Muscle of leg (tissue), 11 donors: ENCODE measurements around the gene SAA1. TPM values are rescaled to one million over a fixed set of nuclear protein-coding genes. Genes with fewer than 3 reads are reported as not detected.

Experiments used
- DNase-seq: peaks from one replicate; pipeline ENCODE4 v3.0.0; 2013
- H3K27ac ChIP-seq: one replicate; pipeline ENCODE4 v1.5.1; 2013; ENCODE audit warnings: mild to moderate bottlenecking, low read length, control low read depth
- H3K27me3 ChIP-seq: one replicate; pipeline ENCODE4 v1.6.1; 2013; ENCODE audit warnings: low read length; ENCODE audit not compliant: control insufficient read depth, insufficient read depth
- H3K36me3 ChIP-seq: one replicate; pipeline ENCODE4 v1.6.1; 2013; ENCODE audit warnings: low read length; ENCODE audit not compliant: control insufficient read depth, insufficient read depth
- H3K4me1 ChIP-seq: one replicate; pipeline ENCODE4 v1.6.1; 2013; ENCODE audit warnings: low read length; ENCODE audit not compliant: control insufficient read depth, insufficient read depth
- H3K4me3 ChIP-seq: one replicate; pipeline ENCODE4 v1.5.1; 2013; ENCODE audit warnings: low read length, control low read depth
- H3K9me3 ChIP-seq: replicated peaks from 2 replicates; pipeline ENCODE4 v1.6.1; 2013; ENCODE audit warnings: low read depth, low read length; ENCODE audit not compliant: control insufficient read depth
- WGBS: methylation state at CpG from one replicate; pipeline ENCODE4 v1.1.5; 2013; ENCODE audit warnings: missing lambda C conversion rate; ENCODE audit not compliant: insufficient coverage; 5-methylcytosine and 5-hydroxymethylcytosine counted together
- polyA plus RNA-seq, 8 donors: library from polyadenylated mRNA; unstranded; fragments of 120-200 nt; gene quantifications; one replicate each; pipeline versions ENCODE4 v1.2.1 to v1.2.3, GENCODE V29; 2013; ENCODE audit warnings: inconsistent platforms in 1 of 8, low replicate concordance in 1 of 8; ENCODE audit not compliant: insufficient read length in 8 of 8, insufficient read depth in 1 of 8
- total RNA-seq: library from RNA; stranded (reverse); fragments of 120-200 nt; gene quantifications from one replicate; pipeline ENCODE4 v1.2.4, GENCODE V29; 2013

SAA1 gene
- total and polyA plus RNA-seq, 9 donors = not detected

- peaks cover 18% of the 10 kb centered on the region for H3K36me3 ChIP-seq
- peak; percentile 49 for DNase-seq
- WGBS = 90% methylated on average over 2 of the region's 5 CpGs
- peak overlapping the region; percentile 13 for H3K27ac ChIP-seq
- no peaks in the 10 kb centered on the region for H3K9me3 ChIP-seq
- no peaks in the 10 kb centered on the region for H3K4me1 ChIP-seq
- no peak overlapping the region for H3K4me3 ChIP-seq
- H3K27me3 ChIP-seq = no peaks in the 10 kb centered on the region
Measured at GRCh38 chr11:18277565-18278271, 11.7 kb downstream of the SAA1 start.

DNA sequence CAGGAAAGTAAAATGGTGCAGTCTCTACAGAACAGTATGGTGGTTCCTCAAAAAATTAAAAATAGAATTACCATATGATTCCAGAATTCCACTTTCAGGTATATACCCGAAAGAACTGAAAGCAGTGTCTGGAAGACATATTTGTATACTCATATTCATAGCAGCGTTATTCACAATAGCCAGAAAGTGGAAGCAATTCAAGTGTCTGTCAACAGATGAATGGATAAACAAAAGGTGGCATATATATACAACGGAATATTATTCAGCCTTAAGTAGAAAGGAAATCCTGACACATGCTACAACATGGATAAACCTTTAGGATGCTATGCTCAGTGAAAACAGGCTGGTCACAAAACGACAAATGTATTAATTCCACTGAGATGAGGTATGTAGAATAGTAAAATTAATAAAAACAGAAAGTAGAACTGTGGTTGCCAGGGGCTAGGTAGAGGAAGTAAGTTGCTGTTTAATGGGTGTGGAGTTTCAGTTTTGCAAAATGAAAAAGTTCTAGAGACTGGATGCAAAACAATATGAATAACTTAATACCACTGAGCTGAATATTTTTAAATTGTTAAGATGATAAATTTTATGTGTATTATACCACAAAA, 14.5 kb downstream of the SAA1 start:
- H3K27me3 ChIP-seq = no peaks in the 10 kb centered on the region
- 83% methylated on average over 1 of the region's 4 CpGs for WGBS
- DNase-seq = no peak
- no peak overlapping the region for H3K4me3 ChIP-seq
- H3K27ac ChIP-seq = no peak overlapping the region
- peaks cover 27% of the 10 kb centered on the region for H3K36me3 ChIP-seq
- no peaks in the 10 kb centered on the region for H3K9me3 ChIP-seq
- no peaks in the 10 kb centered on the region for H3K4me1 ChIP-seq

- no peak for DNase-seq
- H3K4me3 ChIP-seq = no peak overlapping the region
- H3K9me3 ChIP-seq = no peaks in the 10 kb centered on the region
- H3K36me3 ChIP-seq = peaks cover 41% of the 10 kb centered on the region
- H3K4me1 ChIP-seq = no peaks in the 10 kb centered on the region
- no peak overlapping the region for H3K27ac ChIP-seq
- 100% methylated on average over 1 of the region's 2 CpGs for WGBS
- H3K27me3 ChIP-seq = no peaks in the 10 kb centered on the region
Measured at GRCh38 chr11:18282626-18283025, 16.6 kb downstream of the SAA1 start.

GRCh38 chr11:18285841-18286240, 19.8 kb downstream of the SAA1 start:
- DNase-seq = no peak
- 100% methylated on average over 1 of the region's 1 CpG for WGBS
- H3K27me3 ChIP-seq = no peaks in the 10 kb centered on the region
- no peaks in the 10 kb centered on the region for H3K9me3 ChIP-seq
- H3K27ac ChIP-seq = no peak overlapping the region
- H3K36me3 ChIP-seq = peaks cover 46% of the 10 kb centered on the region
- no peak overlapping the region for H3K4me3 ChIP-seq
- no peaks in the 10 kb centered on the region for H3K4me1 ChIP-seq

GRCh38 chr11:18288911-18289310, 22.8 kb downstream of the SAA1 start:
- no peaks in the 10 kb centered on the region for H3K9me3 ChIP-seq
- H3K4me1 ChIP-seq = no peaks in the 10 kb centered on the region
- WGBS = 100% methylated on average over 1 of the region's 4 CpGs
- H3K27me3 ChIP-seq = no peaks in the 10 kb centered on the region
- H3K27ac ChIP-seq = no peak overlapping the region
- peaks cover 54% of the 10 kb centered on the region for H3K36me3 ChIP-seq
- H3K4me3 ChIP-seq = no peak overlapping the region
- no peak for DNase-seq

- Histone ChIP-seq H3K9me3 (no peaks in the 10 kb centered on the region), H3K36me3 (peaks cover 44% of the 10 kb centered on the region), H3K4me3 (no peak overlapping the region), H3K4me1 (no peaks in the 10 kb centered on the region), H3K27ac (no peak overlapping the region), H3K27me3 (no peaks in the 10 kb centered on the region)
- DNase-seq = no peak
- WGBS = no CpG with 5 or more reads among the region's 5 CpGs
Measured at GRCh38 chr11:18294862-18295261, 28.8 kb downstream of the SAA1 start.

DNA sequence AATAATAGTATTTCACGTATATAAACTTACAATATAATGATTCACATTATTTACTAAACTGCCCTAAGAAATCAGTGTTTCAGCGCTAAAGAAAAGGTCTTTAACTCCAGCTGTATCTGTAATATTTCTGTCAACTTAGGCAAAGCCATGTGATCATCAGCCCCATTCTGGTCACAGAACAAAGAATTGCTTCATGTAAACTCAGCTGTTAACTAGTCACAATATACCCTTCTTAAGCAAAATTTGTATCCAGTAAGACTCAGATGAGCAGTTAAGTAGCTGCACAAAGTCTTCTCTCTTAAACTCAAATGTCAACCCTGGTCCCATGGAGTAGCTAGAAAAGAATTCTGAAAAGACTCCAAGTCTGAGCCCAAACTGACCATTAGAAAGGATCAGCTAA, 29.3 kb downstream of the SAA1 start:
- Histone ChIP-seq H3K4me3 (no peak overlapping the region), H3K4me1 (no peaks in the 10 kb centered on the region), H3K27me3 (no peaks in the 10 kb centered on the region), H3K36me3 (peaks cover 42% of the 10 kb centered on the region), H3K27ac (no peak overlapping the region), H3K9me3 (no peaks in the 10 kb centered on the region)
- DNase-seq = no peak
- 100% methylated on average over 1 of the region's 2 CpGs for WGBS

DNA sequence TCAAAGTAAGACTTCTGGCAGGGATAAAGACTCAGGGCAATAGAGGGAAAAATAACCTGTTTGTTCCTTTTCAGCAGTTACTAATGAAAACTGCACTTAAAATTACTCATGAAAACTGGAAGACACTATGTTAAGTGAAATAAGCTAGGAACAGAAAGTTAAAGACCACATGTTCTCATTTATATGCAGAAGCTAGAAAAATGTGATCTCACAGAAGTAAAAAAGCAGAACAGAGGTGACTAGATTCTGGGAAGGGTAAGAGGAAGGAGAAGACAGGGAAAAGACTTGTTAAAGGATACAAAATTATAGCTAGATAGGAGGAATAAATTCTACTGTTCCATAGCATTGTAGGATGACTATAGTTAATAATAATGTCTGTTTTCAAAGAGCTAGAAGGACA, 33.7 kb downstream of the SAA1 start:
- Histone ChIP-seq H3K4me1 (no peaks in the 10 kb centered on the region), H3K36me3 (peaks cover 21% of the 10 kb centered on the region), H3K27me3 (no peaks in the 10 kb centered on the region), H3K27ac (no peak overlapping the region), H3K4me3 (no peak overlapping the region), H3K9me3 (no peaks in the 10 kb centered on the region)
- DNase-seq = no peak

DNA sequence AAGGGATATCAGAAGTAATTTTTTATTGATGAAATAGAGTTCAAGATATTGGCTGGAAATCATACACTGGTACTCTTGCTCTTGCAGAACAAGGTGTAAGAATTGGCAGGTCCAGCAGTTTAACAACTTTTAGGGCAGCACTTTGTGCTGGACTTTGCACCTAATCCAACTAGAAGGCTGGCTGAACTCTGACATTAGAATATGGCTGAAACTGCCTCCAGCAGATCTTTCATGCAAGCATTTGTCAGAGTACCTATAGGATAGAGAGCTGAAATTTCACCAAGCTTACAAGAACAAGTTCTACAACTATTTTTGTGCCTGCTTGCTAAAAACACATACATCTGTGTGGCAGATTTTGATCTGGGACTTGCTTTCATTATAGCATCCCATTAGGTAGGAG, 38.7 kb downstream of the SAA1 start:
- no peaks in the 10 kb centered on the region for H3K4me1 ChIP-seq
- H3K4me3 ChIP-seq = no peak overlapping the region
- peaks cover 35% of the 10 kb centered on the region for H3K36me3 ChIP-seq
- no peaks in the 10 kb centered on the region for H3K9me3 ChIP-seq
- no peak for DNase-seq
- no peaks in the 10 kb centered on the region for H3K27me3 ChIP-seq
- H3K27ac ChIP-seq = no peak overlapping the region

DNA sequence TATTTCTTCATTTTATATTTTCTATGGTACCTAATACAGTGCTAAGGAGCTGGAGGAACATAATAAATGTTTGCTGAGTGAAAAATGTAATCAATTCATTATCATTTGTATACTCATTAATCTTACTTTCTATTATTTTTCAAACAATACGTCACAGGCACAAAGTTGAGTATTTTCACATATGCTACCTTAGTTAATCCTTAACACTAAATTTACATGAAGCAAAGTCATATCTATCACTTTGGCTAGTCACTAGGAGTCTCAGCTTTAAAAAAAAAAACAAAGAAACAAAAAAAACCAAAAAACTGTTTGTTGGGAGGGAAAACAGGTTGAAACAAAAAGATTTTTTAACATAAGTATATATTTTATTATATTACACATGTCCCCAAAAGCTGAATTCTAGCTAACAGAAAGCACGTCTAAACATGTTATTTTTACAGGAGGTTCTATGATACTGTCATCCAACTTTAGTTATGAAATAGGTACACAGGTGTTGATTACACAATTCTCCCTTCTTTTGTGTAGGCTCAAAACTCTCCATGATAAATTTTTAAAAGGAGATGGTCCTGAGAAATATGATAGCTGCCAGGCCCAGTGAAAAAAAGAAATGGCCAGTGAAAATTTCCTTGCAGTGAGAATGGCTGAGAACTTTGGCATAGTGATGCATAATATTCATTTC, 41.5 kb downstream of the SAA1 start:
- H3K4me3 ChIP-seq = no peak overlapping the region
- H3K27me3 ChIP-seq = no peaks in the 10 kb centered on the region
- no peaks in the 10 kb centered on the region for H3K4me1 ChIP-seq
- no peak for DNase-seq
- no peak overlapping the region for H3K27ac ChIP-seq
- WGBS = no CpG with 5 or more reads among the region's 2 CpGs
- H3K36me3 ChIP-seq = peaks cover 45% of the 10 kb centered on the region
- no peaks in the 10 kb centered on the region for H3K9me3 ChIP-seq
